ENCODE measurements around the gene SGCG.
"Not testable (repeated sequence)": the region's sequence is repeated elsewhere in the genome, so short reads cannot be mapped to it uniquely, and the experiment has no call there.

The SGCG gene, protein sequence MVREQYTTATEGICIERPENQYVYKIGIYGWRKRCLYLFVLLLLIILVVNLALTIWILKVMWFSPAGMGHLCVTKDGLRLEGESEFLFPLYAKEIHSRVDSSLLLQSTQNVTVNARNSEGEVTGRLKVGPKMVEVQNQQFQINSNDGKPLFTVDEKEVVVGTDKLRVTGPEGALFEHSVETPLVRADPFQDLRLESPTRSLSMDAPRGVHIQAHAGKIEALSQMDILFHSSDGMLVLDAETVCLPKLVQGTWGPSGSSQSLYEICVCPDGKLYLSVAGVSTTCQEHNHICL

GRCh38 chr13:23180711-23181110 lies at the start of gene SGCG:
TSS of gene SGCG (plus strand) at chr13:23180979. CDS start at chr13:23203695, 22,716 bp downstream.
- no peak for TF ChIP-seq CTCF (IDR thresholded peaks at IDR 0.05; ENCODE audit: insufficient read depth, low read depth, low read length, missing control alignments)
- no peak for DNase-seq (ENCODE audit: low read depth)
- no peak within 1 kb of the TSS for H3K4me3 ChIP-seq (ENCODE audit: low read depth, low read length)

- no peak overlapping the region for H3K4me3 ChIP-seq (ENCODE audit: low read depth, low read length)
- no peak for TF ChIP-seq CTCF (IDR thresholded peaks at IDR 0.05; ENCODE audit: insufficient read depth, low read depth, low read length, missing control alignments)
- no peak for DNase-seq (ENCODE audit: low read depth)
These were observed 46.2 kb upstream of the SGCG start for GRCh38 chr13:23134542-23134941.

- no peak for DNase-seq (ENCODE audit: low read depth)
- no peak for TF ChIP-seq CTCF (IDR thresholded peaks at IDR 0.05; ENCODE audit: insufficient read depth, low read depth, low read length, missing control alignments)
These were observed 40.3 kb upstream of the SGCG start for GRCh38 chr13:23140492-23140891.

DNA sequence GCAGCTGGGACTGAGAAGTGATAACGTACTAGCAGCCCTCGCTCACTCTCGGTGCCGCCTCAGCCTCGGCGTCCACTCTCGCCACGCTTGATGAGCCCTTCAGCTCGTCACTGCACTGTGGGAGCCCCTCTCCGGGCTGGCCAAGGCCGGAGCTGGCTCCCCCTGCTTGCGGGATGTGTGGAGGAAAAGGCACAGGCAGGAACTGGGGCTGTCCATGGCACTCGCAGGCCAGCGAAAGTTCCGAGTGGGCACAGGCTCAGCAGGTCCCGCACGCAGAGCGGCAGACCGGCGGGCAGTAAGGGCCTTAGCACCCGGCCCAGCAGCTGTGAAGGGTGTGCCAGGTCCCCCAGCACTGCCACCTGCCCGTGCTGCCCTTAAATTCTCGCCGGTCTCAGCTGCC lies 38.8 kb upstream of the SGCG start:
- no peak for DNase-seq (ENCODE audit: low read depth)
- no peak overlapping the region for H3K4me3 ChIP-seq (ENCODE audit: low read depth, low read length)
- no peak for TF ChIP-seq CTCF (IDR thresholded peaks at IDR 0.05; ENCODE audit: insufficient read depth, low read depth, low read length, missing control alignments)

More at GRCh38 chr13:23140492-23140891, 40.3 kb upstream of the SGCG start:
- no peak overlapping the region for H3K4me3 ChIP-seq (ENCODE audit: low read depth, low read length)

- not testable (repeated sequence) for DNase-seq (ENCODE audit: low read depth); H3K4me3 ChIP-seq (ENCODE audit: low read depth, low read length)
These were observed 38.2 kb upstream of the SGCG start for GRCh38 chr13:23142607-23143006.

- DNase-seq (ENCODE audit: low read depth): no peak
- H3K4me3 ChIP-seq (ENCODE audit: low read depth, low read length): no peak overlapping the region
- TF ChIP-seq CTCF (IDR thresholded peaks at IDR 0.05; ENCODE audit: insufficient read depth, low read depth, low read length, missing control alignments): no peak
These were observed 36.3 kb upstream of the SGCG start for GRCh38 chr13:23144431-23144830.

GRCh38 chr13:23146006-23146405 lies 34.8 kb upstream of the SGCG start:
- DNase-seq (ENCODE audit: low read depth): no peak
- no peak for TF ChIP-seq CTCF (IDR thresholded peaks at IDR 0.05; ENCODE audit: insufficient read depth, low read depth, low read length, missing control alignments)
- H3K4me3 ChIP-seq (ENCODE audit: low read depth, low read length): no peak overlapping the region

Data from GM12865 (cell line).